Middle frontal gyrus (tissue), 1 donor: ENCODE measurements around the gene PLEKHG2.

Source experiments
- DNase-seq: peaks from one replicate; pipeline ENCODE4 v3.0.0-alpha.2; 2015; ENCODE audit warnings: low spot score; ENCODE audit errors: extremely low spot score

Gene PLEKHG2

DNA sequence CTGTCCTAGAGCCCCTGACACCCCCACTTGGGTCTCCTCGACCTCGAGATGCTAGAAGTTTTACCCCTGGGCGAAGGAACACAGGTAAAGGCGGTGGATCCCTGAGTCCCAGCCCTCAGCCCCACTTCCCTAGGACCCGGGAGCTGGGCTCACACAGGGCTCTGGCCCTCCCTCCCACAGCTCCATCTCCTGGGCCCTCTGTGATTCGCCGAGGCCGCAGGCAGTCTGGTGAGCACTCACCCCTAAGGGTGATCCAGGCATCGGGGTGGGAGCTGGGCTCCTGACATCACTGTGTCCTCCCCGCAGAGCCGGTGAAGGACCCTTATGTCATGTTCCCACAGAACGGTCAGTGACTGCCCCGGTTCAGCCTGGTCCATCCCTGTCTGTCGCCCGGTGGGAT, 8.3 kb downstream of the PLEKHG2 start:
- no peak for DNase-seq

DNA sequence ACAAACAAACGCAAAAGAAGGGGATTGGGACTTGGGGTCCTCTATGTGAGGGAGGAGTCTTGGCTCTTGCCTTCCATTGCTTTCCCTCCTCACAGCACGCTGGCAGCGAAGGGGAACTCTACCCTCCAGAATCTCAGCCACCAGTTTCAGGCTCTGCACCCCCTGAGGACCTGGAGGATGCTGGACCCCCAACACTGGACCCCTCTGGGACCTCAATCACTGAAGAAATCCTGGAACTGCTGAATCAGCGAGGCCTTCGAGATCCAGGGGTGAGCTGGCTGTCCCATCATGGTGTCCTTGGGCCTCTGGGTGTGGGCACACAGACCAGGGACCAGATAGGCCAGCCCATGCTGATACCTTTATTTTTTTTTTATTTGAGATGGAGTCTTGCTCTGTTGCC, 9.6 kb downstream of the PLEKHG2 start:
- no peak for DNase-seq

DNA sequence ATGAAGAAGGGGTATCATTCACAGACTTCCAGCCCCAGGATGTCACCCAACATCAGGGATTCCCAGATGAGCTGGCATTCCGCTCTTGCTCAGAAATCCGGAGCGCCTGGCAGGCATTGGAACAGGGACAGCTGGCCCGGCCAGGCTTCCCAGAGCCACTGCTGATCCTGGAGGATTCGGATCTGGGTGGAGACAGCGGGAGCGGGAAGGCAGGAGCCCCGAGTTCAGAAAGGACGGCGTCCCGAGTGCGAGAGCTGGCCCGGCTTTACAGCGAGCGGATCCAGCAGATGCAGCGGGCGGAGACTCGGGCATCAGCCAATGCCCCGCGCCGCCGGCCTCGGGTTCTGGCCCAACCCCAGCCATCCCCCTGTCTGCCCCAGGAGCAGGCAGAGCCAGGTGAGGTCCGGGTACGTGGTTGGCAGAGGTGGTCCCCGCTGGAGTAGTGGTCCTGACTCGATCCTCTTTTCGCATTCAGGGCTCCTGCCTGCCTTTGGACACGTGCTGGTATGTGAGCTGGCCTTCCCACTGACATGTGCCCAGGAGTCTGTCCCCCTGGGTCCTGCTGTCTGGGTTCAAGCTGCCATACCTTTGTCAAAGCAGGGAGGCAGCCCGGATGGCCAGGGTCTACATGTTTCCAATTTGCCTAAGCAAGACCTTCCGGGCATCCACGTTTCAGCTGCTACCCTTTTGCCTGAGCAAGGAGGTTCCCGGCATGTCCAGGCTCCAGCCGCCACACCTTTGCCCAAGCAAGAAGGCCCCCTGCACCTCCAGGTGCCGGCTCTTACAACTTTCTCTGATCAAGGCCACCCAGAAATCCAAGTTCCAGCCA, 11.0 kb downstream of the PLEKHG2 start:
- DNase-seq: no peak

DNA sequence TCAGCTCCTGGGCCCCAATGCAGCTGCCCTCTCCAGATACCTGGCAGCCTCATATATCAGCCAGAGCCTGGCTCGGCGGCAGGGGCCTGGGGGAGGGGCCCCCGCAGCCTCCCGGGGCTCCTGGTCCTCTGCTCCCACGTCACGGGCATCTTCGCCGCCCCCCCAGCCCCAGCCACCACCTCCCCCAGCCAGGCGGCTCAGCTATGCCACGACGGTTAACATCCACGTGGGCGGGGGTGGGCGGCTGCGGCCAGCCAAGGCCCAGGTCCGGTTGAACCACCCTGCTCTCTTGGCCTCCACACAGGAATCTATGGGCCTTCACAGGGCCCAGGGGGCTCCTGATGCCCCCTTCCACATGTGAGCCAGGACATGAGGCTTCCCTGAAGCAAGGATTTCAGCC, 12.5 kb downstream of the PLEKHG2 start:
- DNase-seq: no peak

DNA sequence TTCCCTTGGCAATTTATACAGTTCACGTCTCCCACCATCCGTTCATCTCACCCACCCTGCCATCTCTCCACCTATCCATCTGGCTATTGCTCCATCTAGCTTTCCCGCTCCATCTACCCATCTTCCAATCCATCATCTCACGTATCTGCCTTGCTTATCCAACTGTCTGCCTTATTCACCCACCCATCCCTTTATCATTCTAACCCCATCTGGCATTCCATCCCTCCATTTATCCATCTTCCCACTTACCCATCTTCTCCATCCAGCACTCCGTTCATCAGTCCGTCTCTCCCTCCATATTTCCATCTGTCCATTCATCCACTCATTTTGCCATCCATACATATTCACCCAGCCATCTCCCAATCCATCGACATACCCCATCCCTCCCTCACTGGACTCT, 13.3 kb downstream of the PLEKHG2 start:
- no peak for DNase-seq

DNA sequence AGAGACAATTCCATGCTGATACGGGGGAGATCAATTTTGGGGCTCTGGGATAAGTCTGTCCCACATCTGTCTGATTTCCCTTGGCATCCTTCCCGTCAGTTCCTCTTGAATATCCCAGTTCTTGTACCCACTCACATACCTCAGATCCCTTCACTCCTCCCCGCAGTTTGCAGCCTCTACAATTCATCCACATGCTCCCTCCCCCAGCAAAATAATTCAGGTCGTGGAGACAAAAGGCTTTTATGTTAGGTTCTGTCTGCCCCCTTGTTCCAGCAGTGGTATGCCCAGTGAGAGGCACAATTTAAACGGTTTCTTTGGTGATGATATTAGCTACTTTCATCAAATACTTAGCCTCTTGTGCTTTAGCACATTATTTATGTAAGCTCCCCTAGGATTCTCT, 13.7 kb downstream of the PLEKHG2 start:
- DNase-seq: no peak

DNA sequence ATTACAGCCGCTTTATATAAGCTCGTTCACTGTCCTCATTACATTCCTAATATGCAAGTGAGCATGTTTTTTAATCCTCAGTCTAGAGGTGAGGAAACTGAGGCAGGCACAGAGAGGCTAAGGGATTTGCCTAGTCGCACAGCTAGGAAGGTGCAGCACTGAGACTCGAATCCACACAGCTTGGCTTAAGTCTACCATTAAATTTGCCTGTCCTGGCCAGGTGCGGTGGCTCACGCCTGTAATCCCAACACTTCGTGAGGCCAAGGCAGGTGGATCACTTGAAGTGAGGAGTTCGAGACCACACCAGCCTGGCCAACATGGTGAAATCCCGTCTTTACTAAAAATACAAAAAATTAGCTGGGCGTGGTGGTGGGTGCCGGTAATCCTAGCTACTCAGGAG, 15.2 kb downstream of the PLEKHG2 start:
- DNase-seq: no peak

DNA sequence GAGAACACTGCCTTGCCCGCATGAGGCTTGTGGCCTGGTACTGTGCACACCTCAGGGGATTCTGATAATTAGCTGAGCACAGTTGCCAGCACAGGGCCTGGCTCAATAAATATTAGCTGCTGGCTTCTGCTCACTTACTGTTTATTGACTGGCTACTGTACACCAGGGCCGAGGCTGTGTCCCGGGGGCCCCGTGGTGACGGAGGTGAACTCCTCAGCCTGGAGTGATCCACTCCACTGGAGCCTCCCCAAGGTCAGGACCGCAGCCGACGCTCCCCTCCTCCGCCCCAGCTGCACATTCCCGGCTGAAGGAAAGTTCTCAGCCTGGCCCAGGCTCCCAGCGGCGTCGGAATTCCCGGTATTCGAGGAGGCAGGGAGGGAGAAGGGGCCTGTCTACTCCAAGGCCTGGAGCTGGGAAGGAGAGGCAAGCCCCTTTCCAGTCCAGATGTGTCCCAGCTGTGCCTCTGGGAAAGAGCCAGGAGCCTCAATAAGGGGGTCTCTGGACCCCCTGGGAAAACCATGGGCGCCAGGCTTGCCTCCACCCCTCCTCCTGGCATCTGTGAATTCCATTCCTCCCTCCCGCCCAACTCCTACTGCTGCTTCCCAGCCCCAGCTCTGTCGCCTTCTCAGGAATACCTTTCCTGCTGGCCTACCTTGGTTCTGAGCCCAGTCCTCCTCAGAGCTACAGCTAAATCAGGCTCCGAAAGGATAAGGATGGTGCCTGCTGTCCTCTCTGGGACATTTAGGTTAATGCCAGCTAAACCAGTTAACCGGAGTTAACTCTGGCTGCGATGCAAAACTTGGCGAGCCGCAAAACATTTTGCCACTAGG, 16.0 kb downstream of the PLEKHG2 start:
- DNase-seq: no peak

DNA sequence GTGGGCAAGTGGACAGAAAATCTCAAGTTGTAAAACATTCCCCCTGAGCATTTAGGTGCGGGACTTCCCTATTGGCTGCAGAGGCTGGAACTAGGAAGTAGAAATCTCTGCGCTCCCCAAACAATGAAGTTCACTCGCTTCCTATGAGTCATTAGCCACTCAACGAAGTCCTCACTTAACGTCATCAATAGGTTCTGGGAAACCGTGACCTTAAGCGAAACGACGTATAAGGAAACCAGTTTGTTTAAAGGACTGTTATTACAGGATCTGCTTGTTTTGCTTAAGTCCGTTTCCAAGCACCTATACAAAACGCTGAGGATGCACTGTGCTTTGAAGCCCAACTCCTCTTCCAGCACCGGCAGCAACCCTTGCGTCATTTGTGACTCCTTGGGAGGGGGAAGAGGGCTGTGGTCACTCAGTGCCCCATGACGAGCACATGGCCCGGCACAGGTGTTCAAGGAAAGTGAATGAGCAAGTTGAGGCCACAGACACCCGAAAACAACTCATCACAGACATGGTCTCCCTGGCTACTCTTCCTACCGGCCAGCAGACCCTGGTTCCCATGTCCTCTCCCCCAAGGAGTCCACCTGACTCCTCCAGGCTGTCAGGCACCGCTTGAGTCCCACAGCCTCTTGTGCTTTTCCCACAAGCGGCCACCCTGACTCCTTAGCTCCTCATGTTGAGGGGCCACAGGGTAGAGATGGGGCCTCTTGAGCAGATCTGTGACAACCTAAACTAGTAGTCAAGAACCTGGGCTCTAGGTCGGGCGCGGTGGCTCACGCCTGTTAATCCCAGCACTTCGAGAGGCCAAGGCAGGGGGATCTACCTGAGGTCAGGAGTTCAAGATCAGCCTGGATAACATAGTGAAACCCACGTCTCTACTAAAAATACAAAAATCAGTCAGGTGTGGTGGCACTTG, 18.5 kb downstream of the PLEKHG2 start:
- DNase-seq: no peak

DNA sequence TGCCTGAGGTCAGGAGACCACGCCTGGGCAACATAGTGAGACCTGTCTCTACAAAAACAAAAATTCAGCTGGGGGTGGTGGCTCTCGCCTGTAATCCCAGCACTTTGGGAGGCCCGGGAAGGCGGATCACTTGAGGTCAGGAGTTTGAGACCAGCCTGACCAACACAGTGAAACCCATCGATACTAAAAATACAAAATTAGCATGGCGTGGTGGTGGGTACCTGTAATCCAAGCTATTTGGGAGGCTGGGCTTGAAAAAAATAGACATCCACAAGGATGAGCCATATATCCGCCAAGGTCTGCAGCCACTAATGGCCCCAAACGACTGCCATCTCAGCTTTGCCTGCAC, 20.2 kb downstream of the PLEKHG2 start:
- no peak for DNase-seq

DNA sequence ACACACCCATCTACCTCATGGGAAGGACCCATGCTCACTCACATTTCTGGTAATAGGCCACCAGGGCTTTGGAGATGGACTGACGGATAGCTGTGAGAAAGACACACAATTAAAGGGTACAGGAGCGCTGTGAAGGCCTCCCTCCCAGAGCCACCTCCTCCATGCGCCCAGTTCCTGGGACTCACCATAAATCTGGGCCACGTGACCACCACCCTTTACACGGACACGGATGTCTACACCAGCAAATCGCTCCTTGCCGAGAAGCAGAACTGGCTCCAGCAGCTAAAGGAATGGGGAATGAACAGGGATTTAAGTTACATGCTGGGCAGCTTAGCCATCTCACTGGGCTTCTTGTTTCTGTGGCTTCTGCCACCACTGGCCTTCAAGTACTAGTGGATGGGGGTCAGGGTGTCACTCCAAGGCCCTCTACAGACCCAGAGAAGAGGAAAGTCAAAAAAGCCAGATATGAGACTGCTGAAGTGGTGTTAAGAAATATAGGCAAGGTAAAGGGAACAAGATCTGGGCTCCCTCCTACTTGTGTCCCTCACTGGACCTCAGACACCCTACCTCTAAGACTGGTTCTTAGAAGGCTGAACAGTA, 21.1 kb downstream of the PLEKHG2 start:
- no peak for DNase-seq

DNA sequence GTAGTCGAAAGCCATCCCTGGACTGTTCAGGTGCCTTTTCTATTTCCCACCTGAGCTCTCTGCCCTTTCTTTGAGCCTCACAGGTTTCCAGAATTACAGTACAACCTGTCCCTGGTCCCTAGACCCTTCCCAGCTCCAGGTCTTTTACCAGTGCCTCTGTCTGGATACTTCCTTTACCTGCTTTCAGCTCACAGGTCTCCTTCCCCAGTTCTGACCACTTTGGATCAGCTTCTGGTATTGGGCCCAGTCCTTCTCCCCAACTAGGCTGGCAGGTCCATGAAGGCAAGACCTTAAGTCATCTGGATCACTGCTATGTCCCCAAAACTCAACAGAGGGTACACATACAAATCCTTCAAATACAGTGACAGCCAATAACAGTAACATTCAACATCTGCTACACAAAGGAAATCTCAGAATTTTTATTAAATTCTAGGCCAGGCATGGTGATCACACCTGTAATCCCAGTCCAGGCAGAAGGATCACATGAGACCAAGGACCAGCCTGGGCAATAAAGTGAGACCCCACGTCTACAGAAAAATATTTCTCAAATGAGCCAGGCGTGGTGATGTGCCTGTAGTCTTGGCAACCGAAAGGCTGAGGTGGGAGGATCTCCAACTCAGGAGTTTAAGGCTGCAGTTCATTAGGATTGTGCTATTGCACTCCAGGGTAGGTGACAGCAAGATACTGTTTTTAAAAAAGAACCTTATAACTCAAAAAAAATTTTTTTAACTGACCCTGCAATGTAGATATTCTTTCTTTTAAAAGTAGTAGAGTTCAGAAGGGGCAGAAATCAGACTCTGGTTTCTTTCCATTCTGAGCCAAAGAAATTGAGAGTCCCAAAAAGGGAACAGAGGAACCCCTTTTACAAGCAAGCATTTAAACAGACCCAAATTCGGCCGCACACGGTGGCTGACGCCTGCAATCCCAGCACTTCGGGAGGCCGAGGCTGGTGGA, 21.9 kb downstream of the PLEKHG2 start:
- DNase-seq: no peak

DNA sequence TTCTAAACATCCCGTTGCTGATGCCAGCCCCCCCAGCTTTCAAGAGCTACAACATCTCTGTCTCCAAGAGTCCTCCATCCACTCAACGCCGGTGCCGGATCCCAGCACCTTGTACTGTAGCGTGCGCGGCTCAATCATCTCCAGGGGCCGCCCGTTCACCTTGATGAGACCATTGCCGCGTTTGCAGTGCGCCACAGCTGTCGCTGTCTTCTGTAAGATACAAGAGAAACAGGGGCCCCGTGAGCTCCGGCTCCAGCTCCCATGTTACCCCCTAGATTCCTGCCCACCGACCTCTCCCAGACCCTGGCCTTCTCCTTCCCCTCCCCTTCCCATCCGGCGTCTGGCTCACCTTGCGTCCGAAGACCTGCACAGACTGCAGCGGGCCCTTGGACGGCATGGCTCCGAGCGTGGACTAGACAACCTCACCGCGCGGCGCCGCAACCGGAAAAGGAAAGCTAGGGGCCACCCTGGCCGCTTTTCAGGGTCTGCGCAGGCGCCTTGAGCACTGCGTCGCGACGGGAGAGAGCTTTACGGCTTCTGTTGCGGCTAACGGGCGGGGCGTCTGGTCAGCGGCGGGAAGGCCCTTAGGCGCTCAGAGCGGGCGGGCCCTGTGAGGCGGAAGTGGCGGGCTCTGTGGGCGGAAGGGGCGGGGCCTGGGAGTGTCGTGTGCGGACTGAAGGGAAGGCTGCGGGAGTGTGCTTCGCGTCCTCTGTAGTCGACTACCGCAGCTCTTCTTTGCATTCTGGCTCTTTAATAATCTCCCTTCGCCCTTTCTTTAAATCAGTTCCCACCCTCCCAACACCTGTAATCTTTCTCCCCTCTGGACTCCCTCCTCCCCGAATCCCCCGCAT, 23.3 kb downstream of the PLEKHG2 start, which contains the start of gene RPS16:
Gene RPS16, minus strand, starts transcription at position 451 of the 851 bp plus-strand sequence. Its CDS starts 54 bp downstream, at position 397.
- DNase-seq: peak; percentile 97

DNA sequence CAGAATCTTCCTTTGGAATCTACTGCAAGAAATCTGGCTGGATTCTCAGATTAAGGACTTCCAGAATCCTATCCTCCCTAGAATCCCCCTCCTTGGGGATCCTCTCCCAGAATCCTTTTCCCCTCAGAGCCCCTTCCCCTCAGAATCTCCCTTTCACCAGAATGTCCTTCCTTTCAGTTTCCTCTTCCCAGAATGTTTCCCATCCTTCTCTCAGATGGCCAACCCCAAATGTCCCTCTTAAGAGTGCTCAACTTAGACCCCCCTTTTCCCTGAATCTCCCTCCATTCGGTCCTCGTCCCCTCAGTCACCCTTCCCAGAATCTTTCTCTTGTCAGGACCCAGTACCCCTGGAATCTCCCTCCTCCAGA, 23.9 kb downstream of the PLEKHG2 start:
- DNase-seq: no peak

DNA sequence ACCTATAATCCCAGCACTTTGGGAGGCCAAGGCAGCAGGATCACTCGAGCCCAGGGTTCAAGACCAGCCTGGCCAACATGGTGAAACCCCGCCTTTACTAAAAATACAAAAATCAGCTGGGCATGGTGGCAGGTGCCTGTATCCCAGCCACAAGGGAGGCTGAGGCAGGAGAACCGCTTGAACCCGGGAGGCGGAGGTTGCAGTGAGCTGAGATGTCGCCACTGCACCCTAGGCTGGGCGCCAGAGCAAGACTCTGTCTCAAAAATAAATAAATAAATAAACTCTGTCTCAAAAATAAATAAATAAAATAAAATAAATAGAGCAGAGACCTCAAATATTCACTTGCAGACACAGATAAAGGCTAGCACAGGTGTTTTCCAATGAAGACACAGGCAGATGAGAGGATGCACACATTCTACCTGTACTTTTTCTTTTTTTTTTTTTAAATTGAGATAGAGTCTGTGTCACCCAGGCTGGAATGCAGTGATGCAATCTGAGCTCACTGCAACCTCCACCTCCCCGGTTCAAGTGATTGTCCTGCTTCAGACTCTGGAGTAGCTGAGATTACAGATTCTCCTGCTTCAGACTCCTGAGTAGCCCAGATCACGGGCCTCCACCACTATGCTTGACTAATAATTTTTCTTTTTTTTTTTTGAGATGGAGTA, 25.9 kb downstream of the PLEKHG2 start:
- DNase-seq: no peak

DNA sequence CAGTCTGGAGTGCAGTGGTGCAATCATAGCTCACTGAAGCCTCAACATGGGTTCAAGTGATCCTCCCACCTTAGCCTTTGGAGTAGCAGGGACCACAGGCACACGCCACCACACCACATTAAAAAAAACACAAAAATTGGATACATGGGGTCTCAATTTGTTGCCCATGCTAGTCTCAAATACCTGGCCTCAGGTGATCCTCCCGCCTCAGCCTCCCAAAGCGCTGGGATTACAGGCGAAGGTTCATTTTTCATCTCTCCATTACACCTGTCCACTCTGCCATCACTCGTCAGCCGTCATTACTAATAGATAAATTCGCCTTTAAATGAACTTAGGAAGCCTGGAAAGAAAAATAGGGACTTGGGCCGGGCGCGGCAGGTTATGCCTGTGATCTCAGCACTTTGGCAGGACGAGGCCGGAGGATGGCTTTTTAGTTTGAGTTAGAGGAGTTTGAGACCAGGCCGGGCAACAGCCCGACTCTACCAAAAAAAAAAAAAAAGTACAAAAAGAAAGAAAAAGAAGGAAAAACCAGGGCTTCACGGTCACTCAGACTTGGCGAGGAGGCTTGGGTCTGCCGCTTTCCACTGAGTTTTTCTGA, 32.2 kb downstream of the PLEKHG2 start:
- DNase-seq: no peak

DNA sequence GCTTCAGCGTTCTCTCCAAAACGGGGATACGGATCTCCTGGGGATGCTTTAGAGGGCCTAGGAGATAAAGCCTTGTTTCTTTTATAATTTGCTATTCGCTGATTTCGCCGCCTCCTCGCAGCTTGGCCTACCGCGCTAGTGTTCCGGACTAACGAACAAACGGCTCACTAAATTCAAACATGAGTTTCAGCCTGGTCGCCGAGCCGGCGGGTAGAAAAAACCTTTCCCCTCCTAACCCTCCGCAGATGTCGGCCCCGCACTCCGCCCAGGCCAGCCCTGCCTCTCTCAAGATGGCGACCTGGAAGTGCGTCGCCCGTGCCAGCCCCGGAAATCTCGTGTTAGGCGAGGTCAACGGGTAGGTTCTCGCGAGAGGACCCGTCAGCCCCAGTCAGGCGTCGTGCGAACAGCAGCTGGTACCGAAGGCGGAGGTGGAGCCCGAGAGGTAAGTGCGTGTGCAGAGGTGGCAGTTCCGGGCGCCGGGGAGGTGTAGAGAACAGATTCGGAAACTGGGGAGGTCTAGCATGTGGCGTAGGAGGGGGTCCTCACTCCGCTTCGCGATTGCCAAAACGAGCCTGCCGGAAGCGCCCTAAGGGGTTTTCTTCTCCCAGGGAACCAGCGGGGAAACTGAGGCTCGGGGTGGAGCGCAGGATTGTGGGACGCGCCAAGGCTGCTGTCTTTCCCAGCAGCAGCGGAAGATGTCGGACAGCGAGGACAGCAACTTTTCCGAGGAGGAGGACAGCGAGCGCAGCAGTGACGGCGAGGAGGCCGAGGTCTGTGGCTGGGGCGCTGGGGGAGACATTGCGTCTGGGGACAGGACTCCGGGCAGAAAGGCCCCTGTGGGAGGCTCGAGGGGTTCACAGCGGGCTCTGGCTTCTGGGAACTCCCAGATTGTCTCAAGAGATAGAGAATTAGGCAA, 33.0 kb downstream of the PLEKHG2 start, which contains the start of gene SUPT5H:
Gene SUPT5H, plus strand, starts transcription at position 387 of the 916 bp plus-strand sequence. Its CDS starts 309 bp downstream, at position 696.
- peak; percentile 93 for DNase-seq
